Skin of body (tissue), 2 donors: Measurements from ENCODE around the gene HTR1B. TPM values are rescaled to one million over a fixed set of nuclear protein-coding genes. Genes with fewer than 3 reads are reported as not detected.

ENCODE experiments used
- DNase-seq: peaks from one replicate; lab custom pipeline; 2025; lab: John Stamatoyannopoulos, UW
- total RNA-seq: library from RNA; depleted of rRNA; stranded (reverse); fragments of >200 nt; gene quantifications from one replicate; pipeline ENCODE4 v1.2.3, GENCODE V29; 2014

HTR1B gene
- 0.10 TPM for total RNA-seq

DNA sequence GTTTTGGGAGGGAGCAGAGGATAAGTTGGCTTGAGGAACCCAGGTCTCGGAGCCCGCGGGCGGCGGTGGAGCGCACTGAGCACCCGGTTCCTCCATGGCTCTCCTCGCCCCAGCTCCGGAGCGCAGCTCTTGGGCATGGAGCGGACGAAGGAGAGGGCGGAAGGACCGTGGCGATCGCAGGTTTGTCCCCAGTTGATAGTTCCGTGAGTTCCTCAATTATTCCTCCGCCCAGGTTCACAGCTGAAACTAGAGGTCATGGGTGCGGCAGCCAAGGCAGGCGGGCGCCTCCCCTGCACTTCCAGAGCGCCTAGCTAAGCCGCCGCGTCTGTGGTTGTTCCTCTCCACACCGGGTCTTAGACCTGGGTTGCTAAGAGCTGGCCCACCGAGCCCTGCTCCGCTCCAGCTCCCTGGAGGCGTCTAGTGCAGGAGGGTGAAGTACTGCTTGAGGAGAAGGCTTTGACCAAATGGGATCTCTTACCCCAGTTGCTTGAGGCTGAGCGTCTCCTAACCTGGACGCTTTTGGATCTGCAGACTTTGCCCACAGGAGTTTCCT, at the start of gene HTR1B:
Gene HTR1B (minus strand): TSS at position 184 of the 553 bp plus-strand sequence. CDS start 88 bp downstream, at position 96.
- no peak for DNase-seq

DNA sequence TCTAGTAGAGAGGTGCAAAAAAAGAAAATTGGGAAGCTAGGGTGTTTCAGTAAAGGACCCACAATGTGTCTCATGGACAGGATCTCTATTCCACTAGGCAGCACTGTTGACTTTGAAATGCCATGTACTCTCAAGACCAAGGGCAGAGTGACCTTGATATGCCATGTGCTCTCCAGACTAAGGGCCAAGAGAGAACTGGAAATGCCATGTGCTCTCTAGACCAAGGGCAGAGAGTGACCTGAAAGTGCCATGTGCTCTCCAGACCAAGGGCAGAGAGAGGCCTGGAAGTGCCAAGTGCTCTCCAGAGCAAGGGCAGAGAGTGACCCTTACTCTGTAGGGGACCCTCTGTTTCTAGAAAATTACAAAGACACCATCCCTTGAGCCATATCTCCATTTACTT, 49.3 kb upstream of the HTR1B start:
- no peak for DNase-seq

DNA sequence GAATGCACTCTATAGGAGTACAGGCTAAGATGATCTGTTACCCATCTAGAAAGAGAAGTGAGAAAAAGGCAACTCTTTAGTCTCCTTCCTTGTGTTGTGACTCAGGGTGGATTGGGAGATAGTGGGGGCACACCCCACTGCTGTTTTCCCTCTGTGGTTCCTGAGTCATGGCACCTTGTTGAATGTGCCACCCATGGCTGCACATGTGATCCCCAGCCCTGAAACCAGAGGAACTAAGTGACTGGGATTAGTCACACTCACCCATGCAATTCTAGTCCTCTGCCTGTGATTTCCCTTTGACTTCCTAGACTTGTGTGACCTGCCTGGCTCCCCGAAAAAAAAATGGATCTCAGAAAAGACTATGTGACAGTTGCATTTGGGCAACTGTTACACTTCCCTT, 48.6 kb upstream of the HTR1B start:
- DNase-seq: no peak

DNA sequence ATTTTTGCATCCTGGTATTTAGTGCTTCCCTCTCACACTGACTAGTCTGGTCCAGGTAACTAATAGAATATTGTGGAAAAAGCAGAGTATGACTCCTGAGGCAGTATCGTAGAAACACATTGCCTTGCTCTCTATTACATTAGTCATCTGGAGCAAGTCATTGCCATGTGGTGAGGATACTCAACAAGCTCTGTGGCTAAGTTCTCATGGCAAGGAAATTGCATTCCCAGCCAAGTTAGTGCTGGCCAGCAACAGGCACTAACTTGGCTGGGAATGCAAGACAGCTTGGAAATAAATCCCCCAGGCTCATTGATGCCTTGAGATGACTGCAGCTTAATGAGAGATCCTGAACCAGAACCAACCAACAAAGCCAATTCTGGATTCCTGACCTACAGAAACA, 39.7 kb upstream of the HTR1B start:
- DNase-seq: no peak

DNA sequence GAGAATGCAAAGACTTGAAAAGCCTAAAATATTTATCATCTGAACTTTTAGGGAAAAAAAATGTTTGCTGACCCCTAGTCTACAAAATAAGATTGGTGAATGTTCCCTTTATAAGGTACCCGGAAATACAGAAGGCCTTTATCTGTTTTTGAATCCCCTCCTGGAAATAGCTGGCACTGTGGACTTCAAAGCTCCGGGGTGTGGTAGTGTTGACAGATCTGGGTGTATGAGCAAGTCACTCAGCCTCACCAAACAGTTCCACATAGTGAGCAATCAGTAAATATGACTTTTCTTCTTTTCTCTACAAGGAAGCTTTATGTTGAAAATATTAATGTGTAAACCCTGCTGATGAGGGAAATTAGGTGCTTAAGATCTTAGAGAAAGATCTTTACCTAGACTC, 29.2 kb upstream of the HTR1B start:
- no peak for DNase-seq

DNA sequence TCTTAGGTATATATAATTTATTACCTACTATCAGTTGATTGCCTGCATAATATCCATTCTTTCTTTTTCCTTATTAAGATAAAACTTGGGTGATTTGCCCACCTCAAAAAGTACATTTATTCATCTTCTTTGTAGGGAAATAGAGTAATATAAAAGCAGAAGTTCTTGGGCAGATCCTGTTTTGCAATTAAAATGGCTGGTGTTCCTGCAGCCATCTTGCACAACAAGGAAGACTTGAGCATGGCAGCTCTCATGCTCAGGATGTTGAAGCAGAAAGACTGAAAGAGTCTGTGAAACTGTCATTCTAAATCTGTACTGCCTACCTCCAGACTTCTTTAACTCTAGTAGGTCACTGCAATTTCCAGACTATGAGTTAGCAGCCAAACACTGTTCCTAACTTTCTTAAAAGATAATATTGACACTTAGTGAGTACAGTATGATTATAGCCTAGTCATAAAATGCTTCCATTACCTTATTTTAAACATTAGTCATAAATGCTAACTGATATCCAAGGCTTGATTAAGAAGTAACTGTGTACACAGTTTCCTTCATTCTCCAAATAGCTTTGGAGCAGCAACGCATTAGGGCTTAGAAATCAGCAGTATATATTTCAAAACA, 24.6 kb upstream of the HTR1B start:
- no peak for DNase-seq

GRCh38 chr6:77482981-77483380, 19.7 kb upstream of the HTR1B start:
- no peak for DNase-seq

GRCh38 chr6:77474973-77475372, 11.7 kb upstream of the HTR1B start:
- no peak for DNase-seq

GRCh38 chr6:77474286-77474956, 11.1 kb upstream of the HTR1B start:
- no peak for DNase-seq

DNA sequence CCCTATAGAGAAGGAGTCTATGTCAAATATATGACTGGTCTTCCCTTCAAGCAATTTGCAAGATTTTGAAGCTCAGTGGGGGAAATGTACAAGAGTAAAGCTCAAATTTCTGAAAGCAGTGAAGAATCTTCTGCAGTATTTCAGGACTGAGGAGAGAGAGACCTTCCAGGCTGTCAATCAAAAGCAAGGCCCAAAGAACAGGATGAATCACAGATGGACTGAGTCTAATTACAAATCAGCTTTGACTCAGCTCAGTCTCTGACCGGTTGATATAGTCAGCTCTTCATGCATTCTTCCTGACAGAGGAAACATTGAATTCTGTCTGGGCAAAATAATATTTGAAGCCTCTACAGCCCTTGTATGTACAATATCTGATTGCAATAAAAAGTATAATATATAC, 7.7 kb upstream of the HTR1B start:
- DNase-seq: no peak

- DNase-seq: no peak
Measured at GRCh38 chr6:77468939-77469338, 5.6 kb upstream of the HTR1B start.

- no peak for DNase-seq
Measured at GRCh38 chr6:77466451-77467437, 3.5 kb upstream of the HTR1B start.

- peak; percentile 25 for DNase-seq
Measured at GRCh38 chr6:77466055-77466450, 2.8 kb upstream of the HTR1B start.

- no peak for DNase-seq
Measured at GRCh38 chr6:77464495-77464867, 1.2 kb upstream of the HTR1B start.

DNA sequence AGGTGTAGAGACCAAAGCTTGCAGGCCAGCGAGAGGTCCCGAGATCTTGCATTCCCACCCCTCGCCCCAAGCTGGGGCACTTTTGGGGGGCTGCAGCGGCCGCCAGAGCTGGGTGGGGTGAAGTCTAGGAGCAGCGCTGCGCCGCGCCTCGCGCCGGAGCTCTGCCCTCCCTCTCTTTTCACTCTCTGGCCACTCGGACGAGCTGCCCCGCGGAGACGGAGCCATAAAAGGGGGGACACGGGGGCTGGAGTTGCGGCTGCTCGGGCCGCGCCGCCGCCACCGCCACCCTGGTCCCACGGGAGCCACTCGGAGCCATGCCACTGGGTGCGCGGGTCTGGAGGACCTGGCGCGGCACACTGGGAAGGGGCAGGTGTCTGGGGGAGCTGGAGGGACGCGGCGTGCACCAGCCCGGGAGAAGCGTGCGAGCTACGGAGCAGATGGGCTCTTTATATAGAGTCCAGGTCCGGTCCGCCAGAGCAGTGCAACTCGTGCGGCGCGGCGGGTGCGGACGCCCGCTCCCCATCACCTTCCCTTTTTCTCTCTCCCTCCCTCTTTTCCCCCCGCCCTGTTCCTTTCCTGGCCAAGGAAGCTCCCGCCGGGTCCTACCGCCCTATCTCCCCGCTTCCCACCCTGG, 687 bp upstream of the HTR1B start:
- no peak for DNase-seq

DNA sequence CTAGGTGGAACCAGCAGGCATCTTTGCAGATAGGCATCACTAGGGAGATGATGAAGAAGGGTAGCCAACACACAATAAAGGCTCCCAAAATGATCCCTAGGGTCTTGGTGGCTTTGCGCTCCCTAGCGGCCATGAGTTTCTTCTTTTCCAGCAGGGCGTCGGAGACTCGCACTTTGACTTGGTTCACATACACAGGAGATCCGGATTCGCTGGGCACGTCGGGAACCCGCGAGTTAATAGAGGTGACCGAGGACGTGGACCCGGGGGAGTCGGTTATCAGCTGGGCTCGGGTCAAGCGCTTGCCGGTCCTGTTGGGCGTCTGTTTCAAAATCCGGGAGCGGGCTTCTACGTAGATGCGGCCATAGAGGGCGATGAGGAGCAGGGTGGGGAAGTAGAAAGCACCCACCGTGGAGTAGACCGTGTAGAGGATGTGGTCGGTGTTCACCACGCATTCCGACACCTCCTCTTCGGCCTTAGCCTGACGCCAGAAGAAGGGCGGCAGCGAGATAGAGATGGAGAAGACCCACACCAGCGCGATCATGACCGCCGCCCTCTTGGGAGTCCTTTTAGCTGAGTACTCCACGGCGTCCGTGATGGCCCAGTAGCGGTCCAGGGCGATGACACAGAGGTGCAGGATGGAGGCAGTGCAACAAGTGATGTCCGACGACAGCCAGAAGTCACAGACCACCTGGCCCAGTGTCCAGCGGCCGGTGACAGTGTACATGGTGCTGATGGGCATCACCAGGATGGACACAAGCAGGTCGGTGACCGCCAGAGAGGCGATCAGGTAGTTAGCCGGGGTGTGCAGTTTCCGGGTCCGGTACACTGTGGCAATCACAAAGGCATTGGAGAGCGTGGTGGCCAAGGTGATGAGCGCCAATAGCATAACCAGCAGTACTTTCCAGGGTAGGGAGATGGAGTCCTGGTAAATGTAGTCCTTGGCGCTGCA, 658 bp downstream of the HTR1B start:
- no peak for DNase-seq

DNA sequence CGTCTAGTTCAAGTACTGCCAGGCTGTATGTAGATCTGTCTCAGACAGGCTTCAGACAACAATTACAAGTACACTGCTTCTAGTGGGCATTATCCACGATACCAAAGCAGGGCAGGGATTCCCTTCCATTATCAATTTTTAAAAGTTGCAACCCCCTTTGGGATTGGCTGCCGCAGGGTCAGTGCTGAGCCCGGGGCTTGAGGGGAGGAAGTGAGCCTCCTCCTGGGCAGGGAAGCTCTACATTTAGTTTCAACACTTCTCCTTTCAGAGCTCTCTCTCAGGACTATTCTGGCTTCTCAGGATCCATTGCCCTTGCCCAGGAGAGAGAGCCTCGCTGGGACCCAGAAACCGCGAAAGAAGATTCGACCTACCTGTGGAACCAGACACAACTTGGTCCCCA, 1.5 kb downstream of the HTR1B start:
- DNase-seq: no peak

DNA sequence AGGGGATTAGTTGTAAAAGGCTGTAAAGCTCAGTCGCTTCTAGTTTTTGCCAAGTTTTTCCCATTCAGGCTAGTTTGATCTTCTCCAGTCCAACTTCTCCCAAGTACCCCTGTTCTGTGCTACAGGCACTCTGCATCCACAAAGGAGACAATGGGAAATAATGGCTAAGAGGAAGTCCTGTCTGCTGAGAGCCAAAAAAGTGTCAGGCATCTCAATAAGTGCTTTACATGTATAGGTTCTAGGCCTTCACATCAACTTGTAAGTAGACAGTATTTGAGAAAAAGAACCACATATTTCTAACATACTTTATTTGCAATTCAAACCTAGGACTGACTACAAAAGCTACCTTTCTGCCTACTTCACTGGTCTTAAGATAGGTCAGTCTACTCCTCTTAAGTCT, 4.9 kb downstream of the HTR1B start:
- no peak for DNase-seq

DNA sequence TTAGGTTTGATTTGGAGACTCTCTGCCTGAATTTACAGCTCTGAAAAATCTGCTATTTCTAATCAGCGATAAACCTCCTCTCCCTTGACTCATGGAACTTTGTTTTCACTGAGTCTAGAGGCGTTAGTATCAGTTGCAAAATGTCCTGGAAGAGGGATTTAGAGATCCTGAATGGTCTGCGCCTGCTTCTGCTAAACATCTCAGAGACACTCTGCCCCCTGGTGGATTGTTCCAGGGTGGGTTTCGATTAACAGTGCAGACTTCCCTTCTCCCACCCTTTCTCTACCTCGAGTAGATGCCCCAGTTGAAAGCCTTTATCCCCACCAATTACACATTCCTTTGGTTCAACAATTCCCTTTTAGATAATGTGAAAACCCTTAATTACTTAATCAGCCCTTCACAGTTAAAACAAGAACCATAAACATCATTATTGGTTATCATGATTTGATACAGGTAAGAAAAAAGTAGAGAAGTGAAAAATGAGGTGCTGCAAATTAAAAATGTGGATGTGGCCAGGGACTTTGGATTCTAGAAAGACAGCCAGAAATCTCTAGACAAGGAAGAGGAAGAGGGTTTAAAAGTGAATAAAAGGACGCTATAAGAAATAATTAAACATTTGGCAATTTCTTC, 5.5 kb downstream of the HTR1B start:
- DNase-seq: peak; percentile 67
